ENCODE results near the gene AGAP1.

DNA sequence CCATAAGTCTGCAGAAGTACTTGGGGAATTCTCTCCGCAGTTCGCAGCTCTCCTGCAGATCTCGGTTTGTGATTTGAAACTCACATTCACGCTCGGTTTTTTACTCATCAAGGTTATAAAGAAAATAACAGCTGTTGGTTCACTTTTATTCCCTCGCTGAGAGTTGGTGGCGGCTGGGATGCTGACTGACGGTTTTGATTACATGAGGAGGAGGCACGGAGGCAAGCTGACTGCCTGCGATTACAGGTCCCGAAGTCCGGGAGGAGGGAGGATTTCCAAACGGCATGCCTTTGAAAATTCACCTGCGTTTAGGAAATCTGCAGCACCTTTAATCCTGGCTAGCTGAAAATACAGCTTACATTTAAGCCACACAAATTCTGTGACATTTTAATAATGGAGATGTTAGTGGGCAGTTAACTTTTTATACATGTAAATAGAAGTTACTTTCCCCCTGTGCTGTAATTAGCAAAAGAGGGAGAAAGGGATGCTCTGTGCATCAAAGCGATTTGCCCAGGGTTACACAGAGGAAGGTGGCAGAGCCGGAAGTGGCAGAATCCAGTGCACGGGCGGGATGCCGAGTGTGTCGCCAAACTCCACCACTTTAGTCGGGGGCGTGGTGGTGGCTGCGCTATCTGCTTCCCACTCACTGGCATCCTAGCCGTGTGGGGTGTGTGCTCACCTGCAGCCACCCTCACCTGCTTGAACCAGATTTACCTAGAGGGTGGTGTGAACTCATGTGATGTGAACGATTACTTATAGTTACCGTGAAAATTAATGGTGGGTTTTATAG, 14.7 kb downstream of the AGAP1 start:
- TF ChIP-seq ELK1 (IDR thresholded peaks at IDR 0.05; ENCODE audit: low read depth, low read length) (no peak), REST (IDR thresholded peaks at IDR 0.05) (no peak), EP300 (IDR thresholded peaks at IDR 0.05) (no peak), SMC3 (IDR thresholded peaks at IDR 0.05) (no peak), PHF8 (IDR thresholded peaks at IDR 0.05; ENCODE audit: borderline replicate concordance, low read depth) (no peak), POLR2A (IDR thresholded peaks at IDR 0.05; ENCODE audit: low read length) (no peak), RCOR1 (IDR thresholded peaks at IDR 0.05; ENCODE audit: low read depth, low read length) (no peak)
- TF ChIP-seq, protein P1, sequence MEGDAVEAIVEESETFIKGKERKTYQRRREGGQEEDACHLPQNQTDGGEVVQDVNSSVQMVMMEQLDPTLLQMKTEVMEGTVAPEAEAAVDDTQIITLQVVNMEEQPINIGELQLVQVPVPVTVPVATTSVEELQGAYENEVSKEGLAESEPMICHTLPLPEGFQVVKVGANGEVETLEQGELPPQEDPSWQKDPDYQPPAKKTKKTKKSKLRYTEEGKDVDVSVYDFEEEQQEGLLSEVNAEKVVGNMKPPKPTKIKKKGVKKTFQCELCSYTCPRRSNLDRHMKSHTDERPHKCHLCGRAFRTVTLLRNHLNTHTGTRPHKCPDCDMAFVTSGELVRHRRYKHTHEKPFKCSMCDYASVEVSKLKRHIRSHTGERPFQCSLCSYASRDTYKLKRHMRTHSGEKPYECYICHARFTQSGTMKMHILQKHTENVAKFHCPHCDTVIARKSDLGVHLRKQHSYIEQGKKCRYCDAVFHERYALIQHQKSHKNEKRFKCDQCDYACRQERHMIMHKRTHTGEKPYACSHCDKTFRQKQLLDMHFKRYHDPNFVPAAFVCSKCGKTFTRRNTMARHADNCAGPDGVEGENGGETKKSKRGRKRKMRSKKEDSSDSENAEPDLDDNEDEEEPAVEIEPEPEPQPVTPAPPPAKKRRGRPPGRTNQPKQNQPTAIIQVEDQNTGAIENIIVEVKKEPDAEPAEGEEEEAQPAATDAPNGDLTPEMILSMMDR (IDR thresholded peaks at IDR 0.05) = no peak

All from A549 (cell line).